Thyroid gland (tissue), 4 donors: ENCODE data around the gene S1PR4.

Experiments used
- POLR2A ChIP-seq, 2 donors: fragments of 450-650 bp; IDR thresholded peaks; one replicate each; pipeline ENCODE4 v1.6.1; 2017; ENCODE audit warnings: antibody characterized with exemption in 2 of 2, mild to moderate bottlenecking in 2 of 2, moderate library complexity in 1 of 2
- TF ChIP-seq, protein P1 (sequence below), 6 experiments: fragments of 200-600 bp in 3 of 6; fragments of 450-650 bp in 3 of 6; sonication (generic) in 3 of 6; IDR thresholded peaks; one replicate each; pipeline ENCODE4 v1.5.1; 2016 to 2019; ENCODE audit warnings: antibody characterized with exemption in 6 of 6, mild to moderate bottlenecking in 2 of 6, inconsistent platforms in 1 of 6, moderate library complexity in 1 of 6

DNA sequence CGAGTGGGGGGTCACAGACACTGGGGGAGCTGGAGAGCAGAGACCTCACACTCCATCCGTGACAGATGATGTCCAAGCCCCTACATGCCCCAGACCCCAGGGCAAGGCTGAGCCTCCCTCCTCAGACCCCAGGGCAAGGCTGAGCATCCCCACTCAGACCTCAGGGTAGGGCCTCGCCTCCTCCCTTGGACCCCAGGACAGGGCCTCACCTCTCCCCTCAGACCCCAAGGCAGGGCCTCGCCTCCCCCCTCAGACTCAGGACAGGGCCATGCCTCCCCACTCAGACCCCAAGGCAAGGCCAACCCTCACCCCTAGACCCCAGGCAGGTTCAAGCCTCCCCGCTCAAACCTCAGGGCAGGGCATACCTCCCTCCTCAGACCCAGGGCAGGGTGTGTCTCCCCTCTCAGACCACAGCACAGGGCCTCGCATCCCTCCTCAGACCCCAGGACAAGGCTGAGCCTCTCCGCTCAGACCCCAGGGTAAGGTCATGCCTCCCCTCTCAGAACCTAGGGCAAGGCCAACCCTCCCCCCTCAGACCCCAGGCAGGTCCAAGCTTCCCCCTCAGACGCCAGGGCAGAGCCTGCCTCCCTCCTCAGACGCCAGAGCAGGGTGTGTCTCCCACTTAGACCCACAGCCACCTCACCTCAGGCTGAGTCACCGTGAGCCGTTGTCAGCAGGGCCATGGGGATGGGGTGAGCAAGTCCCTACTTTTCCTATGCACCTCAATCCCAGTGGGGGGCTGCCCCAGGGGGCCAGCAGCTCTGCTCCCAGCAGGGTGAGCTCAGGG, 1.7 kb upstream of the S1PR4 start:
- TF ChIP-seq POLR2A (IDR thresholded peaks at IDR 0.05) = peak in 1 of 2 donors; percentile 28
- TF ChIP-seq, protein P1, sequence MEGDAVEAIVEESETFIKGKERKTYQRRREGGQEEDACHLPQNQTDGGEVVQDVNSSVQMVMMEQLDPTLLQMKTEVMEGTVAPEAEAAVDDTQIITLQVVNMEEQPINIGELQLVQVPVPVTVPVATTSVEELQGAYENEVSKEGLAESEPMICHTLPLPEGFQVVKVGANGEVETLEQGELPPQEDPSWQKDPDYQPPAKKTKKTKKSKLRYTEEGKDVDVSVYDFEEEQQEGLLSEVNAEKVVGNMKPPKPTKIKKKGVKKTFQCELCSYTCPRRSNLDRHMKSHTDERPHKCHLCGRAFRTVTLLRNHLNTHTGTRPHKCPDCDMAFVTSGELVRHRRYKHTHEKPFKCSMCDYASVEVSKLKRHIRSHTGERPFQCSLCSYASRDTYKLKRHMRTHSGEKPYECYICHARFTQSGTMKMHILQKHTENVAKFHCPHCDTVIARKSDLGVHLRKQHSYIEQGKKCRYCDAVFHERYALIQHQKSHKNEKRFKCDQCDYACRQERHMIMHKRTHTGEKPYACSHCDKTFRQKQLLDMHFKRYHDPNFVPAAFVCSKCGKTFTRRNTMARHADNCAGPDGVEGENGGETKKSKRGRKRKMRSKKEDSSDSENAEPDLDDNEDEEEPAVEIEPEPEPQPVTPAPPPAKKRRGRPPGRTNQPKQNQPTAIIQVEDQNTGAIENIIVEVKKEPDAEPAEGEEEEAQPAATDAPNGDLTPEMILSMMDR (IDR thresholded peaks at IDR 0.05) = no peak
